Psoas muscle (tissue), 8 donors: ENCODE measurements around the gene HCLS1. TPM values are rescaled to one million over a fixed set of nuclear protein-coding genes. Genes with fewer than 3 reads are reported as not detected.

Source experiments
- ATAC-seq, 4 donors: fragments of 200-7000 bp; cut with Tn5 transposase; one replicate each; pipeline ENCODE4 v1.9.1; 2020; ENCODE audit warnings: moderate library complexity in 3 of 4, mild to moderate bottlenecking in 2 of 4
- DNase-seq, 2 donors: peaks; one replicate each; pipeline ENCODE4 v3.0.0-alpha.2; 2020
- H3K27ac ChIP-seq: fragments of 200-600 bp; one replicate; pipeline ENCODE4 v1.8.0; 2022
- H3K27me3 ChIP-seq, 3 donors: fragments of 200-600 bp in 1 of 3; one replicate each; pipeline versions ENCODE4 v1.6.1 to v1.8.0; 2013 to 2022; ENCODE audit warnings: low read length in 2 of 3, mild to moderate bottlenecking in 2 of 3, moderate library complexity in 1 of 3; ENCODE audit not compliant: insufficient read depth in 3 of 3
- H3K36me3 ChIP-seq, 2 donors: fragments of 200-600 bp in 1 of 2; one replicate each; pipeline versions ENCODE4 v1.6.1 to v1.8.0; 2013 to 2022; ENCODE audit warnings: low read depth in 1 of 2, mild to moderate bottlenecking in 1 of 2, moderate library complexity in 1 of 2; ENCODE audit not compliant: insufficient read depth in 1 of 2
- H3K4me1 ChIP-seq: fragments of 200-600 bp; one replicate; pipeline ENCODE4 v1.8.0; 2022
- H3K4me3 ChIP-seq: fragments of 200-600 bp; one replicate; pipeline ENCODE4 v1.8.0; 2022; ENCODE audit warnings: mild to moderate bottlenecking
- H3K9me3 ChIP-seq: fragments of 200-600 bp; one replicate; pipeline ENCODE4 v1.8.0; 2022
- CTCF ChIP-seq: fragments of 200-600 bp; IDR thresholded peaks from one replicate; pipeline ENCODE4 v1.8.0; 2022; ENCODE audit warnings: antibody characterized with exemption
- WGBS, 3 donors: extraction: QIAGEN DNeasy Blood & Tissue Kit; methylation state at CpG; one replicate each; pipeline versions ENCODE4 v1.1.6 to v1.1.7; 2013; 5-methylcytosine and 5-hydroxymethylcytosine counted together
- intact Hi-C, 2 donors: fragments of 100-400 bp; cut with DNase I; formaldehyde crosslinking; loops; one replicate each; pipeline versions ENCODE4 v1.11.0 to v1.14.2; 2022
- polyA plus RNA-seq, 3 donors: library from polyadenylated mRNA; stranded (reverse); fragments of 200-250 nt; gene quantifications; one replicate each; pipeline ENCODE4 v1.2.3, GENCODE V29; 2013
- total RNA-seq, 4 donors: library from RNA; stranded (reverse); fragmentation: NEBNext Ultra II Directional in 2 of 4; extraction: Animal tissue kit (Norgen Biotek cat#: 25700) in 2 of 4; gene quantifications; one replicate each; pipeline versions ENCODE4 v1.2.1 to v1.2.4, GENCODE V29; 2021 to 2023
- donor health status: healthy with polysubstance abuse.
- donor health status: DM: no; HTN: no; CAD: no; lungs with moderate emphysema.
- donor health status: Bipolar disorder and iron deficiency.
- donor health status: healthy.
- donor health status: DM: yes; HTN: yes; CAD: no.
- donor health status: DM: no; HTN: no; CAD: no.
- donor health status: DM: no; HTN: no; CAD: no.
- donor health status: DM: yes; HTN: yes; CAD: no.

HCLS1 gene
- total and polyA plus RNA-seq, 7 donors, result 2.8 to 9.9 (median 6.9) TPM

GRCh38 chr3:121661376-121661775, 673 bp upstream of the HCLS1 start:
- TF ChIP-seq CTCF, result no peak
- intact Hi-C loops, result no loop called here
- Histone ChIP-seq H3K27me3 (no peaks in the 10 kb centered on the region), H3K36me3 (peaks cover 4 to 34% of the 10 kb centered on the region in 2 donors), H3K27ac (peak overlapping the region; percentile 50), H3K4me1 (no peaks in the 10 kb centered on the region), H3K4me3 (no peak overlapping the region), H3K9me3 (no peaks in the 10 kb centered on the region)
- ATAC-seq (no peak), DNase-seq (no peak)
- WGBS, 3 donors, result 78 to 92% (median 84%) methylated on average over 6 of the region's 6 CpGs

GRCh38 chr3:121659586-121659985, 1.1 kb downstream of the HCLS1 start:
- intact Hi-C loops, result no loop called here
- ATAC-seq, result peak in 1 of 4 donors; percentile 4
- Histone ChIP-seq H3K27ac (no peak overlapping the region), H3K4me1 (no peaks in the 10 kb centered on the region), H3K27me3 (no peaks in the 10 kb centered on the region), H3K36me3 (peaks cover 0 to 16% of the 10 kb centered on the region in 2 donors), H3K4me3 (peak overlapping the region; percentile 28), H3K9me3 (no peaks in the 10 kb centered on the region)
- WGBS, 3 donors, result 93 to 95% (median 95%) methylated on average over 3 of the region's 3 CpGs
- no peak for TF ChIP-seq CTCF
- no peak for DNase-seq

- ATAC-seq, result no peak
- Histone ChIP-seq H3K4me3 (peak overlapping the region; percentile 28), H3K27ac (no peak overlapping the region), H3K36me3 (peaks cover 0 to 9% of the 10 kb centered on the region in 2 donors), H3K9me3 (no peaks in the 10 kb centered on the region), H3K27me3 (no peaks in the 10 kb centered on the region), H3K4me1 (no peaks in the 10 kb centered on the region)
- WGBS, 3 donors, result 59 to 72% (median 68%) methylated on average over 6 of the region's 6 CpGs
- DNase-seq, result no peak
- TF ChIP-seq CTCF, result no peak
- intact Hi-C loops, result no loop called here
Observed at GRCh38 chr3:121658716-121659435, 1.8 kb downstream of the HCLS1 start.

- H3K4me1 ChIP-seq, result peaks cover 4% of the 10 kb centered on the region
- no peaks in the 10 kb centered on the region for H3K27me3 ChIP-seq
- TF ChIP-seq CTCF, result no peak
- ATAC-seq (no peak), DNase-seq (no peak)
- peaks cover 7% of the 10 kb centered on the region for H3K9me3 ChIP-seq
- WGBS, 3 donors, result 85 to 92% (median 86%) methylated on average over 6 of the region's 6 CpGs
- intact Hi-C loops, result no loop called here
- H3K36me3 ChIP-seq, result no peaks in the 10 kb centered on the region
- H3K27ac ChIP-seq, result no peak overlapping the region
- H3K4me3 ChIP-seq, result no peak overlapping the region
Observed at GRCh38 chr3:121654493-121655385, 6.0 kb downstream of the HCLS1 start.
